SK-N-SH (cell line): ENCODE data around the gene CCDC61. TPM values are rescaled to one million over a fixed set of nuclear protein-coding genes. Genes with fewer than 3 reads are reported as not detected.

ENCODE experiments used
- CTCF ChIA-PET: fragments of 300-600, 350-600 bp; formaldehyde crosslinking; extraction: SDS; loops from one replicate; lab custom pipeline; 2021; lab: Yijun Ruan, JAX
- POLR2A ChIA-PET: fragments of 350-600 bp; sonication (Branson Sonifier 250); formaldehyde crosslinking; extraction: SDS; loops from one replicate; lab custom pipeline; 2020; ENCODE audit warnings: antibody characterized with exemption, inconsistent platforms; lab: Yijun Ruan, JAX
- DNase-seq: peaks from one replicate; pipeline ENCODE4 v3.0.0; 2012
- H2AFZ ChIP-seq: fragments of 200-600 bp; sonication (generic); 2 replicates; pipeline ENCODE4 v1.8.1; 2016; ENCODE audit warnings: antibody characterized with exemption, mild to moderate bottlenecking, low read depth
- H3F3A ChIP-seq: fragments of 200-600 bp; sonication (generic); replicated peaks from 2 replicates; pipeline ENCODE3; 2016; ENCODE audit warnings: antibody characterized with exemption, mild to moderate bottlenecking; ENCODE audit not compliant: insufficient read depth
- H3K27ac ChIP-seq, 2 experiments: fragments of 200-500 bp in 1 of 2; fragments of 200-600 bp in 1 of 2; sonication (Bioruptor generic) in 1 of 2; sonication (generic), shearing (Covaris generic) in 1 of 2; 2 replicates each; pipeline versions ENCODE4 v1.5.1 to v1.6.1; 2014 to 2016; ENCODE audit warnings: low read depth in 2 of 2, inconsistent platforms in 1 of 2, low read length in 1 of 2, mild to moderate bottlenecking in 1 of 2, mixed read lengths in 1 of 2
- H3K27me3 ChIP-seq: fragments of 200-600 bp; sonication (generic), shearing (Covaris generic); 2 replicates; pipeline ENCODE4 v1.6.1; 2016; ENCODE audit warnings: mixed run types; ENCODE audit not compliant: insufficient read depth
- H3K36me3 ChIP-seq, 2 experiments: fragments of 200-500 bp in 1 of 2; fragments of 200-600 bp in 1 of 2; sonication (Bioruptor generic) in 1 of 2; sonication (generic) in 1 of 2; replicated peaks in 1 of 2; 2 replicates each; pipeline versions ENCODE3 to v1.5.1; 2014 to 2016; ENCODE audit warnings: low read length in 1 of 2, mild to moderate bottlenecking in 1 of 2; ENCODE audit not compliant: insufficient read depth in 2 of 2, control insufficient read depth in 1 of 2
- H3K4me1 ChIP-seq, 2 experiments: fragments of 200-500 bp in 1 of 2; fragments of 200-600 bp in 1 of 2; sonication (Bioruptor generic) in 1 of 2; sonication (generic), shearing (Covaris generic) in 1 of 2; 2 replicates each; pipeline versions ENCODE4 v1.5.1 to v1.6.1; 2014 to 2016; ENCODE audit warnings: low read depth in 1 of 2, low read length in 1 of 2, mixed run types in 1 of 2; ENCODE audit not compliant: insufficient read depth in 2 of 2, control insufficient read depth in 1 of 2
- H3K4me2 ChIP-seq: fragments of 200-600 bp; sonication (generic), shearing (Covaris generic); 2 replicates; pipeline ENCODE4 v1.6.1; 2017; ENCODE audit warnings: mixed run types
- H3K4me3 ChIP-seq, 2 experiments: fragments of 200-500 bp in 1 of 2; fragments of 200-600 bp in 1 of 2; sonication (Bioruptor generic) in 1 of 2; sonication (generic), shearing (Covaris generic) in 1 of 2; 2 replicates each; pipeline versions ENCODE4 v1.5.1 to v1.8.1; 2014 to 2016; ENCODE audit warnings: low read depth in 2 of 2, inconsistent platforms in 1 of 2, low read length in 1 of 2, mild to moderate bottlenecking in 1 of 2, mixed read lengths in 1 of 2, moderate library complexity in 1 of 2
- H3K79me2 ChIP-seq: fragments of 200-600 bp; sonication (generic); 2 replicates; pipeline ENCODE4 v1.8.1; 2017; ENCODE audit warnings: mild to moderate bottlenecking; ENCODE audit not compliant: insufficient read depth
- H3K9ac ChIP-seq: fragments of 200-600 bp; sonication (generic); 2 replicates; pipeline ENCODE4 v1.6.1; 2017; ENCODE audit warnings: mixed run types
- H3K9me2 ChIP-seq: fragments of 200-600 bp; sonication (generic); 2 replicates; pipeline ENCODE4 v1.6.1; 2017; ENCODE audit warnings: mixed run types
- H3K9me3 ChIP-seq: fragments of 200-600 bp; sonication (generic); 2 replicates; pipeline ENCODE4 v1.6.1; 2017; ENCODE audit warnings: mixed run types, mild to moderate bottlenecking, moderate library complexity
- H4K20me1 ChIP-seq: fragments of 200-600 bp; sonication (generic); 2 replicates; pipeline ENCODE4 v1.6.1; 2017; ENCODE audit warnings: mild to moderate bottlenecking, mixed run types; ENCODE audit not compliant: insufficient read depth
- EP300 ChIP-seq, 2 experiments: IDR thresholded peaks; 2 replicates each; pipeline versions ENCODE4 v1.4.0 to v1.6.1; 2012; ENCODE audit warnings: borderline replicate concordance in 1 of 2, low read depth in 1 of 2, low read length in 1 of 2
- EZH2phosphoT487 ChIP-seq: fragments of 200-600 bp; sonication (generic); IDR thresholded peaks from 2 replicates; pipeline ENCODE4 v1.6.1; 2017; ENCODE audit warnings: low read depth, mixed run types, mild to moderate bottlenecking, antibody characterized with exemption, moderate library complexity, borderline replicate concordance
- FOSL2 ChIP-seq: IDR thresholded peaks from 2 replicates; pipeline ENCODE4 v1.4.0; 2012; ENCODE audit warnings: low read depth, mild to moderate bottlenecking, moderate library complexity, borderline replicate concordance
- GABPA ChIP-seq: IDR thresholded peaks from 2 replicates; pipeline ENCODE4 v1.4.0; 2012; ENCODE audit warnings: low read depth, mild to moderate bottlenecking
- GATA2 ChIP-seq: sonication (generic); formaldehyde crosslinking; IDR thresholded peaks from 2 replicates; pipeline ENCODE4 v1.5.0; 2020; ENCODE audit warnings: mild to moderate bottlenecking, missing genetic modification reagents
- IRF3 ChIP-seq: fragments of 150-350 bp; IDR thresholded peaks from 2 replicates; pipeline ENCODE4 v1.6.1; 2016; ENCODE audit warnings: mild to moderate bottlenecking, low read depth, low read length
- MEF2A ChIP-seq: IDR thresholded peaks from 2 replicates; pipeline ENCODE4 v1.4.0; 2012; ENCODE audit warnings: low read depth, borderline replicate concordance
- MXI1 ChIP-seq: IDR thresholded peaks from 2 replicates; pipeline ENCODE4 v1.6.1; 2012; ENCODE audit warnings: mild to moderate bottlenecking, low read depth, low read length, improper control_type of control experiment
- NFIC ChIP-seq: IDR thresholded peaks from 2 replicates; pipeline ENCODE4 v1.4.0; 2012; ENCODE audit warnings: borderline replicate concordance
- POLR2AphosphoS5 ChIP-seq: IDR thresholded peaks from 2 replicates; pipeline ENCODE4 v1.6.1; 2012; ENCODE audit warnings: low read depth, low read length
- RAD21 ChIP-seq: IDR thresholded peaks from 2 replicates; pipeline ENCODE4 v1.6.1; 2012; ENCODE audit warnings: mild to moderate bottlenecking, low read length
- RFX5 ChIP-seq: IDR thresholded peaks from 2 replicates; pipeline ENCODE4 v1.6.1; 2012; ENCODE audit warnings: mild to moderate bottlenecking, improper control_type of control experiment, low read length
- SMC3 ChIP-seq: IDR thresholded peaks from 2 replicates; pipeline ENCODE4 v1.6.1; 2012; ENCODE audit warnings: low read depth, low read length, improper control_type of control experiment
- YY1 ChIP-seq: IDR thresholded peaks from 2 replicates; pipeline ENCODE4 v1.4.0; 2012; ENCODE audit warnings: low read depth, mild to moderate bottlenecking
- ZBTB33 ChIP-seq: IDR thresholded peaks from 2 replicates; pipeline ENCODE4 v1.4.0; 2012; ENCODE audit warnings: low read depth, borderline replicate concordance
- WGBS: methylation state at CpG from one replicate; pipeline ENCODE4 v1.1.6; 2017; ENCODE audit warnings: low lambda C conversion rate; 5-methylcytosine and 5-hydroxymethylcytosine counted together
- polyA plus RNA-seq, 3 experiments: library from polyadenylated mRNA; depleted of rRNA; stranded (reverse); fragments of >200 nt; gene quantifications; 2 replicates each; pipeline ENCODE4 v1.2.3, GENCODE V29; 2012
- TF ChIP-seq, protein P1 (sequence below): IDR thresholded peaks from 2 replicates; pipeline ENCODE4 v1.4.0; 2012; ENCODE audit warnings: low read depth
- TF ChIP-seq, protein P2 (sequence below): IDR thresholded peaks from 2 replicates; pipeline ENCODE4; 2012
- TF ChIP-seq, protein P3 (sequence below): fragments of 200-600 bp; sonication (generic); IDR thresholded peaks from 2 replicates; pipeline ENCODE4 v1.6.1; 2017; ENCODE audit warnings: antibody characterized with exemption, mild to moderate bottlenecking, moderate library complexity

Gene CCDC61
- polyA plus RNA-seq, 1 of the 3 experiments (the other 2 are of a cell fraction): 6.8 TPM

DNA sequence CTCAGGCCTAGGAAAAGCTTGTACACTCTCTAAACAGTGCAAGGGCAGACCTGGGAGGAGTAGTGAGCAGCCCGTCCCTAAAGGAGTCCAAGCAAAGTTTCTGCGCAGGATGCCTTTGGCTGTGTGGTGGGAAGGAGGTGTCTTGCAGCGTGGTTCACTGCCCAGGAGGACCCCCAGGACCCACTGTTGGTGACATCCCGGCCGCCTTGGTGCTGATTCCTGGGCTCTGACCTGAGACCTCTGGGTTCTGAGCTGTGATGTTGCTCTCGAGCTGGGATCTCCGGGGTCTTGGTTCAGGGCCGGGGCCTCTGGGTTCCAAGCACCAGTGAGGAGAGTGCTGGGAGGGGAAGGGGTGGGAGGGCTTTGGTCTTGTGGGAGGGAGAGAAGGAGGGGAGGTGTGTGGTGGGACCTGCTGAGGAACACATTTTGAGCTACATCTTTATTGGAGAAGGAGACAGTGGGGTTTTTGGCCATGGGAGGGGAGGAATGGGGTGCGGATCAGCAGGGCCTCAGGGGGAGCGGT is 23.5 kb downstream of the CCDC61 start:
- H4K20me1 ChIP-seq: peaks cover 34% of the 10 kb centered on the region
- POLR2A ChIA-PET: no interaction called here
- H3K9me2 ChIP-seq: no peaks in the 10 kb centered on the region
- TF ChIP-seq EP300 (IDR thresholded peaks at IDR 0.05; ENCODE audit: borderline replicate concordance in 1 of 2, low read depth in 1 of 2, low read length in 1 of 2) (no peak), NFIC (no peak), FOSL2 (no peak), RFX5 (no peak), YY1 (no peak), RAD21 (no peak), ZBTB33 (no peak), MEF2A (no peak), POLR2AphosphoS5 (no peak), SMC3 (no peak), IRF3 (no peak), GATA2 (CRISPR knock-in tag) (no peak), GABPA (no peak), EZH2phosphoT487 (no peak), MXI1 (no peak)
- TF ChIP-seq, protein P1, sequence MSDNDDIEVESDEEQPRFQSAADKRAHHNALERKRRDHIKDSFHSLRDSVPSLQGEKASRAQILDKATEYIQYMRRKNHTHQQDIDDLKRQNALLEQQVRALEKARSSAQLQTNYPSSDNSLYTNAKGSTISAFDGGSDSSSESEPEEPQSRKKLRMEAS: no peak
- TF ChIP-seq, protein P2, sequence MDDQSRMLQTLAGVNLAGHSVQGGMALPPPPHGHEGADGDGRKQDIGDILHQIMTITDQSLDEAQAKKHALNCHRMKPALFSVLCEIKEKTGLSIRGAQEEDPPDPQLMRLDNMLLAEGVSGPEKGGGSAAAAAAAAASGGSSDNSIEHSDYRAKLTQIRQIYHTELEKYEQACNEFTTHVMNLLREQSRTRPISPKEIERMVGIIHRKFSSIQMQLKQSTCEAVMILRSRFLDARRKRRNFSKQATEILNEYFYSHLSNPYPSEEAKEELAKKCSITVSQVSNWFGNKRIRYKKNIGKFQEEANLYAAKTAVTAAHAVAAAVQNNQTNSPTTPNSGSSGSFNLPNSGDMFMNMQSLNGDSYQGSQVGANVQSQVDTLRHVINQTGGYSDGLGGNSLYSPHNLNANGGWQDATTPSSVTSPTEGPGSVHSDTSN: no peak
- TF ChIP-seq, protein P3, sequence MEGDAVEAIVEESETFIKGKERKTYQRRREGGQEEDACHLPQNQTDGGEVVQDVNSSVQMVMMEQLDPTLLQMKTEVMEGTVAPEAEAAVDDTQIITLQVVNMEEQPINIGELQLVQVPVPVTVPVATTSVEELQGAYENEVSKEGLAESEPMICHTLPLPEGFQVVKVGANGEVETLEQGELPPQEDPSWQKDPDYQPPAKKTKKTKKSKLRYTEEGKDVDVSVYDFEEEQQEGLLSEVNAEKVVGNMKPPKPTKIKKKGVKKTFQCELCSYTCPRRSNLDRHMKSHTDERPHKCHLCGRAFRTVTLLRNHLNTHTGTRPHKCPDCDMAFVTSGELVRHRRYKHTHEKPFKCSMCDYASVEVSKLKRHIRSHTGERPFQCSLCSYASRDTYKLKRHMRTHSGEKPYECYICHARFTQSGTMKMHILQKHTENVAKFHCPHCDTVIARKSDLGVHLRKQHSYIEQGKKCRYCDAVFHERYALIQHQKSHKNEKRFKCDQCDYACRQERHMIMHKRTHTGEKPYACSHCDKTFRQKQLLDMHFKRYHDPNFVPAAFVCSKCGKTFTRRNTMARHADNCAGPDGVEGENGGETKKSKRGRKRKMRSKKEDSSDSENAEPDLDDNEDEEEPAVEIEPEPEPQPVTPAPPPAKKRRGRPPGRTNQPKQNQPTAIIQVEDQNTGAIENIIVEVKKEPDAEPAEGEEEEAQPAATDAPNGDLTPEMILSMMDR: no peak
- H3K9me3 ChIP-seq: no peaks in the 10 kb centered on the region
- no peak overlapping the region for H3K27ac ChIP-seq
- no peaks in the 10 kb centered on the region for H3K27me3 ChIP-seq
- no peaks in the 10 kb centered on the region for H3K79me2 ChIP-seq
- peaks cover 20% of the 10 kb centered on the region for H3F3A ChIP-seq
- DNase-seq: no peak
- whole genome bisulfite sequencing: 89% methylated on average over 8 of the region's 10 CpGs
- no peak overlapping the region for H3K4me3 ChIP-seq
- CTCF ChIA-PET: interaction anchor here (1.1 to 5.1 kb wide), 4 partner anchors 9 to 246 kb away, joined by 3 to 82 read pairs (median 14); no protein-coding TSS in a partner anchor
- no peak overlapping the region for H3K9ac ChIP-seq
- no peaks in the 10 kb centered on the region for H3K36me3 ChIP-seq
- H2AFZ ChIP-seq: no peak overlapping the region
- H3K4me1 ChIP-seq: peaks cover 0 to 22% of the 10 kb centered on the region in 2 experiments; a peak in 2 of 4 replicates
- no peak overlapping the region for H3K4me2 ChIP-seq
